Heart left ventricle (tissue), 16 donors: ENCODE data around the gene METRN. TPM values are rescaled to one million over a fixed set of nuclear protein-coding genes. Genes with fewer than 3 reads are reported as not detected.

Experiments used
- ATAC-seq, 4 donors: fragments of 200-7000 bp; cut with Tn5 transposase; one replicate each; pipeline ENCODE4 v1.9.1; 2020 to 2022; ENCODE audit warnings: moderate library complexity in 4 of 4, mild to moderate bottlenecking in 3 of 4, moderate number of reproducible peaks in 1 of 4
- DNase-seq, 5 donors: peaks; one replicate each; pipeline ENCODE4 v3.0.0-alpha.2; 2020
- H3K27ac ChIP-seq, 12 donors: fragments of 200-600 bp; sonication (generic) in 4 of 12; one replicate each; pipeline versions ENCODE4 v1.5.0 to v1.8.0; 2016 to 2022; ENCODE audit warnings: mild to moderate bottlenecking in 2 of 12
- H3K27me3 ChIP-seq, 9 donors: fragments of 200-600 bp; sonication (generic) in 2 of 9; one replicate each; pipeline versions ENCODE4 v1.5.1 to v1.8.0; 2016 to 2022; ENCODE audit warnings: mild to moderate bottlenecking in 3 of 9
- H3K36me3 ChIP-seq, 9 donors: fragments of 200-600 bp; sonication (generic) in 2 of 9; one replicate each; pipeline versions ENCODE4 v1.5.0 to v1.8.0; 2018 to 2022; ENCODE audit warnings: mild to moderate bottlenecking in 2 of 9
- H3K4me1 ChIP-seq, 12 donors: fragments of 200-600 bp; sonication (generic) in 4 of 12; one replicate each; pipeline versions ENCODE4 v1.5.0 to v1.8.0; 2016 to 2022; ENCODE audit warnings: mild to moderate bottlenecking in 3 of 12
- H3K4me3 ChIP-seq, 12 donors: fragments of 200-600 bp; sonication (generic) in 4 of 12; one replicate each; pipeline versions ENCODE4 v1.5.0 to v1.8.0; 2017 to 2022; ENCODE audit warnings: mild to moderate bottlenecking in 9 of 12, moderate library complexity in 4 of 12
- H3K9me3 ChIP-seq, 12 donors: fragments of 200-600 bp; sonication (generic) in 4 of 12; one replicate each; pipeline versions ENCODE4 v1.5.0 to v1.8.0; 2016 to 2022; ENCODE audit warnings: mild to moderate bottlenecking in 1 of 12
- CTCF ChIP-seq, 12 donors: fragments of 200-600 bp; sonication (generic) in 4 of 12; IDR thresholded peaks; one replicate each; pipeline versions ENCODE4 v1.5.0 to v1.8.0; 2018 to 2022; ENCODE audit warnings: antibody characterized with exemption in 12 of 12, mild to moderate bottlenecking in 5 of 12
- POLR2A ChIP-seq, 2 donors: fragments of 450-650 bp; IDR thresholded peaks; one replicate each; pipeline ENCODE4 v1.6.1; 2017; ENCODE audit warnings: antibody characterized with exemption in 2 of 2, mild to moderate bottlenecking in 2 of 2, moderate library complexity in 2 of 2
- WGBS, 4 donors: extraction: QIAGEN DNeasy Blood & Tissue Kit in 2 of 4; methylation state at CpG; one replicate each; pipeline versions ENCODE4 v1.1.5 to v1.1.7; 2013 to 2018; 5-methylcytosine and 5-hydroxymethylcytosine counted together
- intact Hi-C, 10 donors: fragments of 100-400 bp; cut with DNase I; formaldehyde crosslinking; loops; one replicate each; pipeline versions ENCODE4 v1.11.1 to v1.14.2; 2022
- long read RNA-seq, 3 donors: library from polyadenylated mRNA; unstranded; transcript quantifications; one replicate each; pipeline ENCODE4 v2.0.0, GENCODE V29; 2020 to 2021
- polyA plus RNA-seq, 2 donors: library from polyadenylated mRNA; stranded (reverse); fragments of 200-250 nt; gene quantifications; one replicate each; pipeline ENCODE4 v1.2.3, GENCODE V29; 2013
- total RNA-seq, 9 donors: library from RNA; depleted of rRNA in 2 of 9; stranded (reverse); fragments of >200 nt in 2 of 9; fragmentation: NEBNext Ultra II Directional in 3 of 9; extraction: Animal tissue kit (Norgen Biotek cat#: 25700) in 3 of 9; gene quantifications; one replicate each; pipeline versions ENCODE4 v1.1.0 to v1.2.4, GENCODE V29; 2016 to 2023
- donor health status: ischemic (EF 13 %, LVEDD 7.1; RV severe dilation, severe dysfunction).
- donor health status: healthy with polysubstance abuse.
- donor health status: DM: no; HTN: yes; CAD: no.
- donor health status: DM: no; HTN: no; CAD: no.
- donor health status: ischemic (EF 25% LVEDD 6.9; RV normal size, moderate dysfunction).
- donor health status: ischemic (EF 25% LVEDD 5.7; RV mildly dilated, moderate dysfunction).
- donor health status: healthy.
- donor health status: DM: yes; HTN: yes; CAD: no.
- donor health status: ischemic (EF 35%, LVEDD 5.7; RV mildly dilated, moderate dysfunction).
- donor health status: nonischemic (EF 11% LVEDD 7.7; RV severe dilation, severe dysfunction).
- donor health status: DM: yes; HTN: yes; CAD: no.
- donor health status: PGD.
- donor health status: ischemic (EF 29% LVEDD 5.4; RV normal size, mild dysfunction).
- donor health status: nonischemic (EF 23%, LVEDD 6.1; RV moderate dilation, normal function).

The METRN gene
- total RNA-seq: 10 to 100 TPM; 50.5 to 79.4 (median 60.7) TPM
- polyA plus RNA-seq: 10 to 100 TPM; 31.2 to 69.0 TPM
- long read RNA-seq, donor 1, transcript METRN-206 (4 exons, 503 nt): minor isoform, 10 of 190 reads
- long read RNA-seq, donor 1, transcript METRN-201 (3 exons, 915 nt): minor isoform, 43 of 190 reads
- long read RNA-seq, donor 1, transcript METRN-204 (4 exons, 3,325 nt): major isoform, 89 of 190 reads
- long read RNA-seq, donor 1, partial matches to known transcripts: 12 of 190 reads
- long read RNA-seq, donor 1, other reads (novel, unspliced or antisense): 36 of 190 reads
- long read RNA-seq, donor 2, partial matches to known transcripts: 1 of 19 reads
- long read RNA-seq, donor 2, other reads (novel, unspliced or antisense): 18 of 19 reads
- long read RNA-seq, donor 3, transcript METRN-204 (4 exons, 3,325 nt): major isoform, 54 of 116 reads
- long read RNA-seq, donor 3, transcript METRN-201 (3 exons, 915 nt): minor isoform, 26 of 116 reads
- long read RNA-seq, donor 3, partial matches to known transcripts: 12 of 116 reads
- long read RNA-seq, donor 3, other reads (novel, unspliced or antisense): 21 of 116 reads

- TF ChIP-seq POLR2A (IDR thresholded peaks at IDR 0.05) (peak in 1 of 2 donors; percentile 42), CTCF (IDR thresholded peaks at IDR 0.05) (no peak)
- H3K27me3 ChIP-seq: peaks cover 6 to 34% (median 17%) of the 10 kb centered on the region in 9 donors
- DNase-seq: peak; percentile 94 to 96 (median 95)
- peak within 1 kb of the TSS in 9 of 12 donors; percentile 18 to 58 (median 37) for H3K27ac ChIP-seq
- intact Hi-C loops: loop anchor here in 6 of 10 donors (1.0 to 5.0 kb wide), 3 partner anchors 26 to 342 kb away; no protein-coding TSS in a partner anchor
- H3K9me3 ChIP-seq: no peaks in the 10 kb centered on the region
- H3K4me1 ChIP-seq: peaks cover 0 to 52% (median 28%) of the 10 kb centered on the region in 12 donors
- H3K36me3 ChIP-seq: peaks cover 0 to 4% (median 0%) of the 10 kb centered on the region in 9 donors
- peak within 1 kb of the TSS; percentile 62 to 93 (median 74) for H3K4me3 ChIP-seq
- WGBS, 4 donors: 2 to 10% (median 5%) methylated on average over 2 to 108 of the region's 108 CpGs
- peak; percentile 69 to 90 (median 85) for ATAC-seq
Observed at GRCh38 chr16:714558-715476, at the start of gene METRN. METRN (plus strand) TSS chr16:715118; CDS start chr16:715290, 172 bp downstream.

GRCh38 chr16:666572-666971 is 48.3 kb upstream of the METRN start:
- no peaks in the 10 kb centered on the region for H3K27me3 ChIP-seq
- ATAC-seq (no peak), DNase-seq (no peak)
- H3K27ac ChIP-seq: no peak overlapping the region
- intact Hi-C loops: loop anchor here in 2 of 10 donors (10.0 kb wide), 2 partner anchors 242 to 272 kb away; partner anchors contain the start of genes NME4 (in 2 of the 2) and RAB11FIP3 (in 1 of the 2)
- peaks cover 6 to 22% (median 18%) of the 10 kb centered on the region in 12 donors for H3K4me1 ChIP-seq
- 87 to 93% (median 90%) methylated on average over 3 to 13 of the region's 13 CpGs for WGBS, 4 donors
- no peaks in the 10 kb centered on the region for H3K9me3 ChIP-seq
- no peak overlapping the region for H3K4me3 ChIP-seq
- TF ChIP-seq CTCF (IDR thresholded peaks at IDR 0.05) (no peak), POLR2A (IDR thresholded peaks at IDR 0.05) (no peak)
- peaks cover 0 to 26% (median 24%) of the 10 kb centered on the region in 9 donors for H3K36me3 ChIP-seq

- no peak for DNase-seq
- 78 to 88% (median 86%) methylated on average over 14 to 22 of the region's 22 CpGs for WGBS, 4 donors
- Histone ChIP-seq H3K36me3 (peaks cover 0 to 33% (median 31%) of the 10 kb centered on the region in 9 donors), H3K4me1 (peaks cover 6 to 22% (median 17%) of the 10 kb centered on the region in 12 donors), H3K4me3 (peak overlapping the region in 10 of 12 donors; percentile 67 to 100 (median 94)), H3K9me3 (no peaks in the 10 kb centered on the region), H3K27ac (peak overlapping the region in 11 of 12 donors; percentile 66 to 99 (median 94)), H3K27me3 (no peaks in the 10 kb centered on the region)
- intact Hi-C loops: loop anchor here in 2 of 10 donors (10.0 kb wide), 2 partner anchors 242 to 272 kb away; partner anchors contain the start of genes NME4 (in 2 of the 2) and RAB11FIP3 (in 1 of the 2)
- no peak for ATAC-seq
- TF ChIP-seq CTCF (IDR thresholded peaks at IDR 0.05) (no peak), POLR2A (IDR thresholded peaks at IDR 0.05) (no peak)
Observed at GRCh38 chr16:667113-667779, 47.7 kb upstream of the METRN start.
